Measurements from ENCODE around the gene RHOXF1.
"Not testable (repeated sequence)": the region's sequence is repeated elsewhere in the genome, so short reads cannot be mapped to it uniquely, and the experiment has no call there.

RHOXF1 gene

GRCh38 chrX:120077590-120077989 is 38.1 kb downstream of the RHOXF1 start, which contains the start of gene RHOXF2B:
Gene RHOXF2B, minus strand, starts transcription at chrX:120077690. Its CDS starts 138 bp downstream, at chrX:120077552.
- not testable (repeated sequence) for DNase-seq

- DNase-seq: not testable (repeated sequence)
Observed at GRCh38 chrX:120066169-120066568, 49.5 kb downstream of the RHOXF1 start.

Measured in CD4-positive, alpha-beta T cell treated with Interleukin-12 subunit alpha and Interleukin-12 subunit beta, for 1 hour (primary cell).